HG03060 (cell line): Measurements from ENCODE around the gene UBE2O.

Source experiments
- ATAC-seq: cut with Tn5 transposase; IDR thresholded peaks from one replicate; pipeline ENCODE4 v1.9.1; 2021; ENCODE audit warnings: low read depth, moderate number of reproducible peaks; ENCODE audit not compliant: unreplicated experiment

The UBE2O gene

DNA sequence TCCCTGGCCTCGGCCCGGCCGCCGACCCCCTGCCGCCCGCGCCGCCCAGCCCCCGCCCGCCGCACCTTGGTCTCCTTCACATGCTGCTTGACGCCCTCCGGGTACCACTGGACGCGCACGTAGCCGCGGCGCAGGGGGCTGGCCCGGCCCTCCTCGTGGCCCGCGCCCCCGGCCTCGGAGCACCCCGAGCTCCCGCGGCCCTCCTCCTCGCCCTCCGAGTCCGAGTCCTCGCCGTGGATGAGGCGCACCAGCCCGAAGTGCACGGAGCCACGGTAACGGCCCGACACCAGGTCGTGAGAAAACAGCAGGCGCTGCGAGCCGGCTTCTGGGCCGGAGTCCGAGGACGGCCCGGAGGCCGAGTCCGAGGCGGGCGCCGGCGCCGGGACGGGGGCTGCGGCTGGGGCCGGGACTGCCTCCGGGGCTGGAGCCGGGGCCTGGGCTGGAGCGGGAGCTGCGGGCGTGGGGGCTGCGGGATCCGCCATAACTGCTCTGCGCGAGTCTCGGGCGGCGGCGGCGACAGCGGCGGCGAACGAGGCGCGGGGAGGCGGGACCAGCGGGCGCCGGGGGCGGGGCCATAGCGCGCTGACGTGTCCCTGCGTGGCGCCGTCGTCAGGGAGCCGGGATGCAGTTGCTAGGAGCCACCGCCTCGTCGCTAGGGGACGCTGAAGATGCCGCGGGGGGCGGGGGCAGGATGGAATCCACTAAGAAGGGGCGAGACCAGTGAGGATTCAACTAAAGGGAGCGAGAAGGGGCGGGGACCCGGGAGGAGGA lies at the start of gene UBE2O:
TSS of gene UBE2O (minus strand) at position 493 of the 771 bp plus-strand sequence. CDS start at position 482, 11 bp downstream.
- ATAC-seq, result no peak

DNA sequence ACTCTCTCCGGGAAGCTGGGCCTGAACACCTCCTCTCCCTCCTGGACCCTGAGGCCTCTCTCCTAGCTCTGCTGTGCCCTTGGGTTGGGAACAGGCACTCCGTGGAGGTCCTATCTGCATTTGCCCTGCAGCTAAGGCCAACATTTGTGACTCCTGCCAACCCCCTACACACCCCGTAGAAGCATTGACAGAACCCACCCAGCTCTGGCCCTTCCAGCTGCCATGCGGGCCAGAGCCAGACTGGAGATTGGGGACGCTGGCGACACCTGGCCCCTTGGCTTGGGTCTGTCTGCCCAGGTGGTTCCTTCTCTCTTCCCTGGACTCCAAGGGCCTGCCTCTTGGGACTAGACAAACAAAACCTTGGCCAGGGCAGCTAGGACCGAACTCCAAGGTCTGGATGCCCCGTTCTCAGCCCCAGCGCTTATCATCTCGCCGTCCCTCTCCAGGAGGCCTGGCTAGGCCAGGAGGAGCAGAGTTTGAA lies 48.9 kb upstream of the UBE2O start:
- no peak for ATAC-seq

DNA sequence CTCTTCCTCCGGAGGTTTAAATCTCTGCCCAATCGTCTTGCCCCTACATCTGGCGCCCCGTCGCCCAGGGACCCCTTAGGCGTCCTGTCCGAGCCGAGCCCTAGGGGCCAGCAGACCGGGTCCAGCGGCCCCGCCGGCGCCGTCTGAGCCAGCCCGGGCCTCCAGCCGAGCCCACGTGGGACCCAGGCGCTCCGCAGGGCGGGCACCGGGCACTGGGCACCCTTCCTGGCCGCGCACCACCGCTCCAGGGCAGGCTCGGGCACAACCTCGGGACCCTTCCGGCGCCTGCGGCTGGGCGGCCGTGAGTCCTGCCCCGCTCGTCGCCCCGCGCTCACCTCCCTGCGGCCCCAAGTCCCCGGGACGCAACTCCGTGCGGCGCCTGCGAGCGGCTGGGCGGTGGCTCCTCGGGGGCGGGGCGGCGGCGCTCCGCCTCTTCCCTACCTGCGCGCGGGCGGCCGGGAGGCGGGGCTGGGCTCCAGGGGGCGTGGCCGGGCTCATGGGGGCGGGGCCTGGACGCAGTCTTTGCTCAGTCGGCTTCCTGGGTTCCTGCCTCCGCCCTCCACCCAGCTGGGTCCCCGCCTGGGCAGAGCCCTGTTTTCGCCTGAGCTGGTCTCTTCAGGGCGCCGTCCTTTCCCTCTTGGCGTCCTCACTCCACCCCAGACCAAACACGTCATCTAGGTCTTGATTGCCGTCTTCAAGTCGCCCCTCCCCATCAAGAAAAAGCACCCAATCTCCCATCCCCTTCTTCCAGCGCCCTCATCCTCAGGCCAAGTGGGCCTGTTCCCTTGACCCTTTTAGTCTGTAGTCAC lies 48.3 kb upstream of the UBE2O start, which contains the start of gene RHBDF2:
TSS of gene RHBDF2 (minus strand) at position 406 of the 809 bp plus-strand sequence. CDS start 19,899 bp downstream, outside the sequence.
- ATAC-seq, result no peak

DNA sequence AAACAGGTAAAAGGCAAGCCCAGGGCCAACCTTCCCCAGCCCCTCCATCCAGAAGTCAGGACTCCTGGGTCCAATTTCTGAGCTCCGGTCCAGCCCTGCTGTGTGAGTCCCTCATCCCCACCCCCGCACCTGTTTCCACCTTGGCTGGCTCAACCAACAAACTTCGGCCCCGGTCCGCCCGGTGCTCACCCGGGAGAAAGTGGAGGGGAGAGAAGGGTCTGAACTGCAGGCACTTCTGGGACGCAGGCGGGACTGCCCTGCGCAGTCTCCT lies 47.7 kb upstream of the UBE2O start:
- no peak for ATAC-seq

DNA sequence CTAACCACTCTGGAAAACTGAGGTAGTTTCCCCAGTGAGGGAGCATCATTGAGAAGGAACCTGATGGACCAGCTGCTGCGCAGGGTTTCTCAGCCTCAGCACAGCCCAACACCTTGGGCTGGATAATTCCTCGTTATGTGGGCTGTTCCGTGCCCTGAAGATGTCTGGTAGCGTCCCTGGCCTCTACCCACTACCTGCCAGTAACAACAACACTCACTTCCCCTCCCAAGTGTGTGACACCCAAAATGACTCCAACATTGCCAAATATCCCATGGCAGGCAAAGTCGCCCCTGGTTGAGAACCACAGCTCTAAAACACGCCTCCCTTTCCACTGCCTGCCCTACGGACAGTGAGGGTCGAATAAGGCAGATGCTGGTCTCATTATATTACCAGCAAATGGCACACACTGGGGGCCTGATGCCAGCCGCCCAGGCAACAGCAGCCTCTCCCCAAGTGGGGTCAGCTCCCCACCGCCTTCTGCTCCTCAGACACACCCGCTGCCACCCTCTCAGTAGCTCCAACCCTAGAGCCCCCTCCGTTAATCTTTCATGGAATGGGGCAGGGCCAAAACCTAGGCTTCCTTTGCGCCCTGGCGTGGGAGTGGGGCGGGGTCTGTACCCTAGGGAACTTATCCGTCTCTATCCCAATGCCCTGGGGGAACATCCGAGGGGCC lies 47.3 kb upstream of the UBE2O start:
- ATAC-seq, result no peak

DNA sequence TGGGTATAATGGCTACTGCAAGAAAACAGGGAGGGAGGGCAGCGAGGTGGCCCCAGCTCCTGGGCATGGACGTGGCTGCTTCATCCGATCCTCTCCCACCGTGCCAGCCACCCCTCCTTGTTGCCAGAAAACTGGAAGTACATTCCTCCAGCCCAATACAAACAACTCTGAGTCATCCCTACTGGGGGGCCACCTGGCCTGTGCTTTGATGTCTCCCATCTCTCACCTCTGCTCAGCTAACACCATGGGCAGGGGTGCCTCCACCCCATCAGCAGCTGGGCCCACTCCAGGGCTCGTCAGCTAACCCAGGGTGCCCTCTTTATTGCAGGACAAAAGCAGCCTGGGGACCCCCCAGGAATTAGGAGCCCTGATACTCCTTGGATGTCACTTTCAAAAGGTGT lies 46.3 kb upstream of the UBE2O start:
- no peak for ATAC-seq

DNA sequence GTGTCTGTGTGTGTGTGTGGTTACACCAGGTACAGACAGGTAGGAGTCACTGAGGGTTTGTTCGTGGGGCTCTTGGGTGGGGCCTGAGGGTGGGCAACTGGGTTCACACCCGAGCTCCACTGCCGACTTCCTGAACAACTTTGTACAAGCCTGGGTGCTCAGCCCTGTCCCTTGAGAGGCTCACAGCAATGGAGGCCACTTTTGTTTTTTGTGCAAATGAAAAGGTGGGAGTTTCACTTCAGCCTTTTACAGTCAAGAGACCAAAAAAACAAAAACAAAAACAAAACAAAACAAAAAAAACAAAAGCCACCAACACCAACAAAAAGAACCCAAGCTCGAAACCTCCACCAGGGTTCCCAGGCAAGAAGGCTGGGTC lies 45.9 kb upstream of the UBE2O start:
- no peak for ATAC-seq

DNA sequence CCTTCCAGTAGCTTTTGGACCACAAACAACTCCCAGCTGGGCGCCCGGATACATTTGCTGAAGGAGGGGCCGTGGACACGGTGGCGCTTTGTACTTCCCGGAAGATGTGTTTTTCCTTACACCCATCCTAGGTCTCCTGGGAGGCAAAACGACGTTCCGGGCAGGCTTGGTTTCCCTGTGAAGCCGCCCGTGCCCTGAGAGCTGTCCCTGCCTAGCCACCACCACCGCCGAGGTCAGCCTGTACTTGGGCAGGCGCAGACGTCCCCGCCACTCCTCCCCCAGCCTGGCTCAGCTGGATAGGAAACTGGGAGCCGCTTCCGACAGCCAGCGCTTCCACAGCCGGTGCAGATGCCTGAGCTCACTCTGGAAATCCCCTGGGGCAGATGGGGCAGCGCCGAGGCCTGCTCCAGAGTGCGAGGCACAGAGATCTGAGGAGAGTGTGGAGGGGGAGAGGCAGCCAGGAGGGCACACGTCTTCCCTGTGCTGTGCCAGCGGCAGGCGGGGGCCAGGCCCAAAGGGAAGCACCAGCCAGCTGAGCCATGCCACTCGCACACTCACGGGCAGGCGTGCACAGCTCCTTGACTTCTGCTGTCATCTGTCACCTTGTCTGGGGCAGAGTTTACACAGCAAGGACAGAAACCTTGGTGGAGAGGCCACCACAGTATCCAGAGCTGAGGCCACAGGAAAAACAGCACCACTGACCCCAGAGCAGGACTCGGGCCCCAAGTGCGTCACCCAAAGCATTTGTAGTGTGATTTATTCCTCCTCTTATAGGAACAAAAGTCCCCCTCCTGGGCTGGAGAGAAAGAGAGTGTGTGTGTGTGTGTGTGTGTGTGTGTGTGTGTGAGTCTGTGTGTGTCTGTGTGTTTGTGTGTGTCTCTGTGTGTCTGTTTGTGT lies 45.3 kb upstream of the UBE2O start:
- ATAC-seq, result no peak

DNA sequence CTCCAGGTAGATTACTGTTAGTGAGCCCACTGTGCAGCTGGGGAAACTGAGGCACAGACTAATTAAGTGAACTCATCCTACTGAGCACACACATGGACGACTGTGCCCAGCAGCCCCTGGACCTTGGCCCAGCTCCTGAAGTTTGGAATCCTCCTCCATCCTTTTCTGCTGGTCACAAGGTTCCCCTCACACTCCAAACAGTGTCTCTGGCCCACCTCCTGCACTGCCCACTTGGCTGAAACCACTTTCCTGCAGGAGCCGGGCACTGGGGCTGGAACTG lies 44.7 kb upstream of the UBE2O start:
- ATAC-seq, result no peak

DNA sequence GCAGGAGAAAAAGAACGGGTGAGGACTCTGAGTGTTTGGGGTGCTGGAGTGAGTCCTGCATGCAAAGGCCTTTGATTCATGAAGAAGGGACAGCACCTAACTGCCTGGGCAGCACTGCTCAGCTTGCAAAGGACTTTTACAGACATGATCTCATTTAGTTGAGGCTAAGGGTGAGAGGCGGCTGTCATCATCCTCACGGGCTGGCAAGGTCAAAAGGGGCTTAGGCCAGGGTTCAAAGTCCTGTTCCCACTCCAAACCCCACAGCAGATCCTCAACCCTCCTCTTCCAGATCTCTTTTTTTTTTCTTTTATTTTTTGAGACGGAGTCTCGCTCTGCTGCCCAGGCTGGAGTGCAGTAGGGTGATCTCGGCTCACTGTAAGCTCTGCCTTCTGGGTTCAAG lies 43.5 kb upstream of the UBE2O start:
- no peak for ATAC-seq

DNA sequence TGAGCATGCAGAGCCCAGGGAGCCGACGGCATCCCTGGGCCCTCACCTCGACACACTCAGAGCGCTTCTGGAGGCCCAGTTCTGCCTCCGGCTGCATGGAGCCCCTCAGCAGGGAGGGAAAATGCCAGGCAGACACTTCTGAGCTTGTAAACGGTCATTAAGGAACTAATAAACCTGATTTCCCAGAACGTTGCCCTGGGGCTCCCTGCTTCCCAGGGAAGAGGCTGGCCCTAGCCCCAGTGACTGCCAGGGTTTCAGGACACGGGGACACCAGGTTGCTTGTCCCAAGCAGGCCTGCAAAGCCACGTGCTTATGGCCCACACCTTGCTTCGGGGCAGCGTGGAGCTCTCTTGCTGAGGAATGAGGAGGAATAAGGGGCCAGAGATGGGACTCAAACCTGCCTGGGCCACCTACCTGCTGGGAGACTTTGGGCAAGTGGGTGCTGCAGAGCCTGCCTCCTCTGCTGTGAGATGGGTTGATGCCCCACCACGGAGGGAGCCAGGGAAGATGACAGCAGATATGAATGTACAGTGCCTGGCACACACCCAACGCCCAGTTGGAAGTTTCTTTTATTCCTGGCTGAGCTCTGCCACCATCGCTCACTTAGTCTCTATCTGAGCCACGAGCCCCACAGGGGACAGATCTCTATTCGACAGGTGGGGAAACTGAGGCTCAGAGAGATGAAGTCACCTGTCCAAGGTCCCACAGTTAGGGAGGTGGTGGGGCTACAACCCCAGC lies 42.9 kb upstream of the UBE2O start:
- no peak for ATAC-seq

DNA sequence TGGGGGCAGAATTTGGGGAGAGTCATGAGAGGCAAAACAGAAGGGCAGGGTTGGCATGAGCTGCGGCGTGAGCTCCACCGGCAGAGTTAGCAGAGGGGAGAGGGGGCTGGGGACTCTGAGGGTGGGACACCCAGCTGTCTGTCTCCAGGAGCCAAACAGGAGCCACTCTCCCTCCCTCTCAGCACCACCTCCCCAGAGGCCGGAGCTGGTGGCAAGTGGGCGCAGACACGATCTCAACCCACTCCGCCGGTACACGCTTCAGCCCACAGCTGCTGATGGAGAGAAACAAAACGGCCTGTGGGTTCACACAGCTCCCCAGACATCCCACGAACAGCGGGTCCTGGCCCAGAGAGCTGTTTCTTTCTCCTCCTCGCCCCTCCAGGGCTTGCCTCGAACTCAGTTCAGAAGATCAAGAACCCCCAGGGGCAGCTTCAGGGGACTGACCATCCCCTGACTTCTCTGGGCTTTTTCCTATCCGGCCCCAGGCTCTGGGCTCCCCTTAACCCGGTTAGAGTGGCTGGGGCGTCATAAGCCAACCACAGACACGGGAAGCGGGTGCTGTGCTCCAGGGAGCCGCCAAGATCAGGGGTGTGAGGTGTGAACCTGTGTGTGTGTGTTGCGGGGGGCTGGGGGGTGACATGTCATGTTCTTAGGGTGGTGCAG lies 40.7 kb upstream of the UBE2O start:
- no peak for ATAC-seq

DNA sequence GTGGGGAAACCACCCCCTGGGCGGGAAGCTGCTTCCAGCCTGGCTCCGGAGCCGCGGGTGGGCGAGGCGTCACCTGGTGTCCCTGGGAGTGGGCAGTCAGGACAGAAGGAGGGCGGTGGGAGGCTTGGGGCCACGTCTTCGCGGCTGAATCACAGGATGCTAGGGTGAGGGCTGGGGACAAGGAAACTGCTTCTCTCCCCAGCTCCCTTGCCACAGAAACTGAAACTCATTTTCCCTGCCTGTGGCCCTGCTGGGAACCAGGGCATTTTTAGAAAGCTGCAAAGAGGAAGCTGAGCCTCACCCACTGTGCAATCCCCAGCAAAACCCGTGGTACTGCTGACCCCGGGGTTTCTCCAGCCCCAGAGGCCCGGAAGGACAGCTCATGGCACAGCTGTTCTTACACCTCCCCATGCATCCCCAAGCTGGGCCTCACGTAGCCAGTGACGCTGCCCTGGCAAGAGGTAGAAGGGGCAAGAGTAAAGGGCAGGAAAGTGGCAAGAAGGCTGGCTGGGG lies 40.1 kb upstream of the UBE2O start:
- ATAC-seq, result no peak

DNA sequence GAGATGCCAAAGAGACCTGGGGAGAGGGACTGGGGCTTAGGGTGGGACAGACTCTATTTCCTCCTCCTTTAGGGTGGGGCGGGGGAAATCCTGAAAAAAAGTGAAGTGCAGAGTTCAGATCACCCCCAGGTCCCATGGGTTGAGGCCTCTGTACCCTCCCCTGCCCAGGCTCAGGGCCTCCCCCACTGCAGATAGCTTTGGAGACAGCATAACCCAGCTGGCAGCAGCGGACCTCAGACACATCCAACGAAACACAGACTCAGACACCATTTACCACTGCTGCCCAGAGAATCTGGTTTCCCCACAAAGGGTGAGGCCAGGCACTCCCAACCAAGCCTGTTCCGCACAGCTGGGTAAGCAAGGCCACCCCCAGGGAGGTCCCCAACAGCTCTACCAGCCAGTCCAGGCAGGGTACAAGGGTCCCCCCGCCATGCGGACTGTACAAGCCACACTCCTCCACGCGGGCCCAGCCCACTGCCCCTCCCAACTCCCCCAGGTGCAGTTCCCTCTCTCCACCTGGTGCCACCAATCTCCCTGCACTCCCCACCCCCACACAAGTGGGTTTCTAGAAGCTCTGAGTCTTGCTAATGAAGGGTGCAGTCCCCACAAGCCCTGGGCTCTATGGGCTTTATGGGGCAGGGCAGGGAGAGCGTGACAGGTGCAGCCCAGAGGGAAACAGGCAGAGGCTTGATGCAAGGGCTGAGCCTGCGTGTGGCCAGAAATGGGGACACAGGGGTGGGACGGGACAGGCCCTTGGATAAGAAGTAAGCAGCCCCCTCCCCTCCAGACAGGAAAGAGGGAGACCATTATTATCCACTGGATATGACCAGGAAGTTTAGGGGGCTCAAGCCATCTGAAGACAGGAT lies 39.4 kb upstream of the UBE2O start:
- ATAC-seq, result no peak

DNA sequence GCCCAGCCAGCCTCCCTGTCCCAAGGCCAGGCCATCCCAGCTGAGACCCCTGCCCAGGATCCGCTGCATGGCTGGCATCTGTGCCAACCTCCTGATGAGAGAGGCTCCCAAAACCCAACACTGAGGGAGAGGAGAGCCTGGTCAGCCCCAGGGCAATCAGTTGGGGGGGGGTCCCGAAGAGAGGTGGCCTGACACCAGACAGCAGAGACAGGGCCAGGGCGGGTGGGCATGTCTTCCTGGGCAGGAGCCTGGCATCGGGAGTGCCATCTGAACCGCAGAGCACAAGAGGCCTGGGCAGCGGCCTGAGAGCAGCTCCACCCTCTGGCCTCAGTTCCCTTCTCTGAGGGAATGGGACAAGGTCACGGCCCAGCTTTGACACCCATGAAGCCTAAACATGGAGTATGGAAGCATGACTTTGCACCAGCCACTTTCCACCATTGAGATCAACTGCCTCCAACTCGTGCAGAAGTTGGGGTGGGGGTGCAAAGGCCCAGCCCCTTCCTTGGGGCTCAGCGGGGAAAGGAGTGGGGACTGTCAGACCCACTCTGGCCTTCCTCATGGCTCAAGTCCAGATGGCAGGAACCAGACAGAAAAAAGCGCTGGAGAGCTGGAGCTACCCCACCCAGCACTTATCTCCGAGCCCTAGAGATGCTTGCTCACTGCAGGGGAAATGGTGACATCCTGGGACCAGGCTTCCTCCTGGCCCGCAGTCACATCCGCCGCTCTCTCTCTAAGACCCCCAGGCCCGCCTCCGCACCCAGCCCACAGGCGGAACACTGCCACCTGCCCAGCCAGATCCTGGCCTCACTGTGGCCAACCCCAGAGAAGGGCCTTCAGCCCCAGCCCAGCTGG lies 38.5 kb upstream of the UBE2O start:
- ATAC-seq, result no peak

DNA sequence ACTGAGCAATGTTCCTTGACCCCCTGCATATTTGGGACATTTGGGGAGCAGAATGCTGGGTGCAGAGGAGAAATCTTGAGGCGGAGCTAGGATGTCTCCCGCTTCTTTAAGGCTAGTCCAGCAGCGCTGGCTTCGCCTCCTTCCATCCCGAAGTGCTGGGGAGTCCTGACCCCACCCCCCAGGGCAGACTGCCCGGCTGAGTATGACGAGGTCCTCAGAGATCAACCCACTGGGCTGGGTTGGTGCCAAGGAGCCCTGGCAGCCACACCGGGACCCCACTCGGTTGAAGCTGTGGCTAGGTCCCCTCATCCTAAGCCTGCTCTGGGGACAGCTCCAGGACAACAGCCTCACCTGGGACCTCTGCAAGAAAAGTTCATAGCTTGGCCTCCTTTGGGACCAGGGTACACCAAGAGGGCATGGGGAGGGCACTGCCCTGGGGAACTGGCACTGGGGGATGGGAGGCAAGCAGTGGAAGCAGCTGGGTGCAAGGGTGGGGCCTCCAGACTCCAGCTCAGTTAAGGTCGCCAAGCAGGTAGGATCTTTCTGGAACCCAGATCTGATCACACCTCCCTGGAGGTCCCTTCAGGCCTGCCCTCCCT lies 37.3 kb upstream of the UBE2O start:
- ATAC-seq, result no peak
